HUDEP-2 (cell line): Measurements from ENCODE around the gene FBXW11.
A peak's percentile ranks its signal among the peaks of the same experiment; 100 is the strongest.
"Not testable (repeated sequence)": the region's sequence is repeated elsewhere in the genome, so short reads cannot be mapped to it uniquely, and the experiment has no call there.

ENCODE experiments used
- DNase-seq, 76 experiments: peaks; one replicate each; lab custom pipeline; 2025; ENCODE audit not compliant: unreplicated experiment in 76 of 76; lab: John Stamatoyannopoulos, UW

The FBXW11 gene

GRCh38 chr5:171920765-171921391 lies 85.6 kb downstream of the FBXW11 start:
- DNase-seq, result no peak

- DNase-seq, result not testable (repeated sequence)
These were observed 90.7 kb downstream of the FBXW11 start for GRCh38 chr5:171915700-171916099.

- DNase-seq, result no peak
These were observed 91.6 kb downstream of the FBXW11 start for GRCh38 chr5:171914726-171915338.

- DNase-seq, result no peak
These were observed 92.5 kb downstream of the FBXW11 start for GRCh38 chr5:171913987-171914273.

GRCh38 chr5:171911152-171911551 lies 95.3 kb downstream of the FBXW11 start:
- no peak for DNase-seq

- DNase-seq, result no peak
These were observed 97.8 kb downstream of the FBXW11 start for GRCh38 chr5:171908638-171909037.

GRCh38 chr5:171907725-171908343 lies 98.6 kb downstream of the FBXW11 start:
- peak in 40 of 76 experiments; percentile 1 to 62 (median 34) for DNase-seq

- peak in 2 of 76 experiments; percentile 3 to 4 for DNase-seq
These were observed 99.5 kb downstream of the FBXW11 start for GRCh38 chr5:171906703-171907590.

GRCh38 chr5:171906066-171906570 lies 100.3 kb downstream of the FBXW11 start:
- no peak for DNase-seq

- no peak for DNase-seq
These were observed 101.6 kb downstream of the FBXW11 start for GRCh38 chr5:171904886-171905285.

GRCh38 chr5:171901764-171902163 lies 104.7 kb downstream of the FBXW11 start:
- DNase-seq, result no peak

GRCh38 chr5:171899792-171900191 lies 106.6 kb downstream of the FBXW11 start:
- no peak for DNase-seq

GRCh38 chr5:171898879-171899278 lies 107.6 kb downstream of the FBXW11 start:
- no peak for DNase-seq

- no peak for DNase-seq
These were observed 108.1 kb downstream of the FBXW11 start for GRCh38 chr5:171898386-171898785.

GRCh38 chr5:171897231-171897630 lies 109.2 kb downstream of the FBXW11 start:
- no peak for DNase-seq

GRCh38 chr5:171895081-171895480 lies 111.4 kb downstream of the FBXW11 start:
- DNase-seq, result no peak

GRCh38 chr5:171893290-171893886 lies 113.0 kb downstream of the FBXW11 start:
- no peak for DNase-seq

GRCh38 chr5:171891595-171891994 lies 114.8 kb downstream of the FBXW11 start:
- DNase-seq, result no peak

GRCh38 chr5:171891150-171891549 lies 115.3 kb downstream of the FBXW11 start:
- no peak for DNase-seq

GRCh38 chr5:171888051-171888481 lies 118.4 kb downstream of the FBXW11 start:
- no peak for DNase-seq

GRCh38 chr5:171886037-171886436 lies 120.4 kb downstream of the FBXW11 start:
- DNase-seq, result not testable (repeated sequence)
